Right forelimb (tissue), 1 donor: ENCODE results near the gene MBTPS1.
"Not testable (repeated sequence)": the region's sequence is repeated elsewhere in the genome, so short reads cannot be mapped to it uniquely, and the experiment has no call there.

Experiments
- DNase-seq: peaks from one replicate; pipeline ENCODE4 v3.0.0-alpha.2; 2018

MBTPS1 gene

GRCh38 chr16:84136331-84137125 is 19.8 kb upstream of the MBTPS1 start:
- DNase-seq, result no peak

- no peak for DNase-seq
Observed at GRCh38 chr16:84132527-84133285, 16.0 kb upstream of the MBTPS1 start.

- no peak for DNase-seq
Observed at GRCh38 chr16:84131117-84131516, 14.4 kb upstream of the MBTPS1 start.

GRCh38 chr16:84124257-84125073 is 7.7 kb upstream of the MBTPS1 start:
- DNase-seq, result no peak

- no peak for DNase-seq
Observed at GRCh38 chr16:84121007-84121406, 4.3 kb upstream of the MBTPS1 start.

GRCh38 chr16:84120023-84120422 is 3.3 kb upstream of the MBTPS1 start:
- no peak for DNase-seq

- no peak for DNase-seq
Observed at GRCh38 chr16:84119368-84119767, 2.6 kb upstream of the MBTPS1 start.

GRCh38 chr16:84118315-84118714 is 1.6 kb upstream of the MBTPS1 start:
- DNase-seq, result not testable (repeated sequence)

GRCh38 chr16:84117494-84117843 is 727 bp upstream of the MBTPS1 start:
- no peak for DNase-seq

GRCh38 chr16:84115919-84116719 is 623 bp downstream of the MBTPS1 start:
- no peak for DNase-seq

GRCh38 chr16:84111949-84112348 is 4.8 kb downstream of the MBTPS1 start:
- DNase-seq, result not testable (repeated sequence)

- DNase-seq, result no peak
Observed at GRCh38 chr16:84111525-84111924, 5.2 kb downstream of the MBTPS1 start.

- DNase-seq, result no peak
Observed at GRCh38 chr16:84110527-84110926, 6.2 kb downstream of the MBTPS1 start.

GRCh38 chr16:84109598-84110335 is 7.0 kb downstream of the MBTPS1 start:
- no peak for DNase-seq

GRCh38 chr16:84107921-84108320 is 8.8 kb downstream of the MBTPS1 start:
- DNase-seq, result no peak

- no peak for DNase-seq
Observed at GRCh38 chr16:84105948-84106740, 10.6 kb downstream of the MBTPS1 start.

- no peak for DNase-seq
Observed at GRCh38 chr16:84105301-84105815, 11.4 kb downstream of the MBTPS1 start.

- no peak for DNase-seq
Observed at GRCh38 chr16:84104231-84104630, 12.5 kb downstream of the MBTPS1 start.

- DNase-seq, result no peak
Observed at GRCh38 chr16:84103678-84104077, 13.1 kb downstream of the MBTPS1 start.

GRCh38 chr16:84098939-84099338 is 17.8 kb downstream of the MBTPS1 start:
- no peak for DNase-seq
